Measurements from ENCODE around the gene ITPR3.

DNA sequence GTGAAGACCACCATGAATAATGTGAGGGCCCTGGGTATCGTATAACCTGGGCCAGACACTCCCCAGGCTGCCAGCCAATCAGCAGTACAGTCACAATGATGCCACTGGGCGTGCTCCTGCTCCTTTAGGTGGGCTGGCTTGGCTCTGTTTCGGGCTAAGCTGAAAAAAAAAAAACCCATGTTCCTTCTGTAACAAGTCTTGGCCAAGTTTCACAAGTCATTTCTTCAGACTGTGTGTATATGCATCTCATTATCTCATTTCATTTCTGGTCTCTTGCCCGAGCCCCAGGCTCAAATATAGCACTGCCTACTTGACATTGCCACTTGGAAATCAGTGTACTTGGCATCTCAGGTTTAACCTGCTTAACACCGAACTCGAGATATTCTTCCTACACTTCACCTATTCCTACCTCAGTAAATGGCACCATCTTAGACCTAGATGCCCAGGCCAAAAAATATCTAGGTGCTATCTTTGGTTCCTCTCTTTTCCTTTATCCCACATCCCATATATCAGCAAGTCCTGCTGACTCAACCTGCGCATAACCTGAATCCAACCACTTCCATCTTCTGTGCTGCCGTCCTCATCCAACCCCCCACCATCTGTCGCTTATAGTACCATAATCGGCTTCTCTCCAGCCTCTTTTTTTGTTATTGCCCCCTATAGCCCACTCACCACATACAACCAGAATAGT, 88.6 kb downstream of the ITPR3 start:
- TF ChIP-seq EP300 (IDR thresholded peaks at IDR 0.05) (no peak), POLR2A (IDR thresholded peaks at IDR 0.05) (no peak)
